ENCODE data around the gene TCL1A. TPM values are rescaled to one million over a fixed set of nuclear protein-coding genes. Genes with fewer than 3 reads are reported as not detected.
"Not testable (repeated sequence)": the region's sequence is repeated elsewhere in the genome, so short reads cannot be mapped to it uniquely, and the experiment has no call there.

TCL1A gene
- total RNA-seq, 1 donor from 2014 or later, result 0.31 TPM

DNA sequence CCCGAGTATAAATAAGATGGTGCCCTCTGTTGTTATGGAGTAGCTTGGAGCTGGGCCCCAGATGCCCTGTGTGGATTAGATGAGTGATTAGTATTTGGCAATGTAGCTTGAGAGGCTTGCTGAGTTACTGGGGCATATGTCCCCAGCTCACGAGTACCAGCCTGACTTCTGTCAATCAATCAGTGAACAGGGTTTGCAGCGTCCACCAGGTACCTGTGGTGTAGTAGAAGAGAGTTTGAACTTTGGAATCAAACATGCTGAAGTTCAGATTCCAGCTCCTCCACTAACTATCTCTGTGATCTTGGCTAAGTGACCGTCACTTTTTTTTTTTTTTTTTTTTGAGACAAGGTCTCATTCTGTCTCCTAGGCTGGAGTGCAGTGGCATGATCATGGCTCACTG lies 39.3 kb downstream of the TCL1A start:
- no peak for DNase-seq

DNA sequence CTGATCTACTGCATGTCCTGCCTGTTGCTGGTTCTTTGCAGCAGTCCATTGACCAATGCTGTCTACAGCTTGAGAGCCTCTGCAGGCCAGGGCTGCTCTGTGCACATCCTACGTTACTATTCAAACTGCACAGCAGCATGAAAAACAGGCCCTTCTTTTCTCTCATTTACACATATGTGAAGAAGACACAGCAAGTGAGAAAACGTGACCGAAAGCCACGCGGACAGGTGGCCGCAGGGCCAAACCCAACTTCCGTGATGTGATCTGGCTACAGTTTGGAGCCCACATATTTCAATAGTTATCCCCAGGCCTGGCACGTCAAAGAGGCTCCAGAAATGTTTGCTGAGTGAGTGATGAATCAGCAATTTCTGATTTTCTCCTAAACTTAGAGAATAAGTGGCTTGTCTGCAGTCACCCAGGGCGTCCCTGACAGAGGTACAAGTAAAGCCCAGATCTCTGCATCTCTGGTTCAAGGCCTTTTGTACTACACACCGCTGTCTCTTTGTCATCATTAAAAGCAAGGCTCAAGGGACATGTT lies 45.6 kb downstream of the TCL1A start:
- DNase-seq, result no peak

DNA sequence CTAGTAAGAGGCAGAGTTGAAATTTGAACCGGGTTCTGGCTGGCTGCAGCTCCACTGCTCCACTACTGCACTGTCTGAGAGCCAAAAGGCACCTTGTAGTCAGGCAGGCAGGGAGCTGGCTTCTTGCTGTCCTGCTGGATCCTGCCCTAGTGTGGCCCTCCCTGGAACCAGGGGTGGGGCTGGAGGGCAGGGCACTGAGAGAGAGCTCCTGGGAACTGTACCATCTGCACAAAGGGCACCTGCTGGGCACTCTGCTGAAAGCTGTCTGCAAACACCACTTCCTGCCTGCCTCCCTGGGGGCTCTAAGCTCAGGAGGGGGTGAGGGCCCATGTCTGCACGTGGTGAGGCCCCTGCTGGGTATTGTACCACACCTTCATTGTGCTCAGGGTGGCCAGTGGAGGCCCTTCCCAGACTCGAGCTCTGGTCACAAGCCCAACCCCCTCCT lies 46.7 kb downstream of the TCL1A start:
- DNase-seq, result no peak

DNA sequence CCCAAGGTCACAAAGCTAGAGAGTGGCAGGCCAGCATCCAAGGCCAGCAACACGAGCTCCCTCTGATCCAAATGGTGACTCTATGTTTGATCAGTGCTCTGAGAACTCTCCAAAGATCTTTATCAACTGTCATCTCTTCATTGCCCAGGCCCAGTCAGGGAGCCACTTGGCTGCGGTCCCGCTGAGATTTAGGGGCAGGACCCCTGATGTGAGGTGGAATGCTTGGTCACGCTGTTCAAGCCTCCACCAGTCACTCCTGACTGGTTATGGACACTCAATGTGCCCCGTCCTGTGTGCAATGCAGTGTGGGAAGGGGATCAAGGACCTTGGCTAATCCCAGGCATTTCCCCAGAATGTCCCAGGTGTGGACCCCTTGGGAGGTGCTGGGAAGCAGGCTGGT lies 47.5 kb downstream of the TCL1A start:
- no peak for DNase-seq

DNA sequence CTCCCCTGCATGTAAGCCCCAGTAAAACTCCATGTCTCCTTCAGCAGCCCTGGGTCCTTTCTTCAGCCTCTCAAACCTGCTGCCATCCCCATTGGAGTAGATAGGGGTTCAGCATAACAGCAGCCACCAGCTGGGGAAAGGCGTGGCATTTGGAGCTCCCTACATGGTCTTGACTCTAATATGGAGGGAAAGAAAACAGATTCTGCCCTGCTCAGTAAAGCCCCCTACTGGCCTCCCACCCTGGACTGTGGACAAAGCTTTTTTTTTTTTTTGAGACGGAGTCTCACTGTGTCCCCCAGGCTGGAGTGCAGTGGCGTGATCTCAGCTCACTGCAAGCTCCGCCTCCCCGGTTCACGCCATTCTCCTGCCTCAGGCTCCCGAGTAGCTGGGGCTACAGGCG lies 48.4 kb downstream of the TCL1A start:
- DNase-seq, result not testable (repeated sequence)

DNA sequence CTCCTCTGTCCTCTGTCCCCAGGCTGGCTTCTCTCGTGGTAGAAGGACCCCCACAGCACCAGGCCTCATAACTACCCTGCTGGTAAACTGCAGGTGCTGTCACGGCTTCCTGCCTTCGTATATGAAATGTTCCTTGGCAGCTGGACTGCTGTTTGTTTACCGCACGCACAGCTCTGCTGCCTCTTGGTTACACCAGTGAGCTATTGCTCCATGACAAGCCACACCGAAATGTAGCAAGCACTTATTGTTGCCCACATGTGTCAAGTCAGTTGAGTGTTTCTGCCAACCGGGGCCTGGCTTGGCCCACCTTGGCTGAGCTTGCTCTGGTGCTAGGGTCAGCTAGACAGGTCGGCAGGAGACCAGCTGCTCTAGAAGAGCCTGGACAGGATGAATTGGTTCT lies 49.4 kb downstream of the TCL1A start:
- DNase-seq, result no peak

DNA sequence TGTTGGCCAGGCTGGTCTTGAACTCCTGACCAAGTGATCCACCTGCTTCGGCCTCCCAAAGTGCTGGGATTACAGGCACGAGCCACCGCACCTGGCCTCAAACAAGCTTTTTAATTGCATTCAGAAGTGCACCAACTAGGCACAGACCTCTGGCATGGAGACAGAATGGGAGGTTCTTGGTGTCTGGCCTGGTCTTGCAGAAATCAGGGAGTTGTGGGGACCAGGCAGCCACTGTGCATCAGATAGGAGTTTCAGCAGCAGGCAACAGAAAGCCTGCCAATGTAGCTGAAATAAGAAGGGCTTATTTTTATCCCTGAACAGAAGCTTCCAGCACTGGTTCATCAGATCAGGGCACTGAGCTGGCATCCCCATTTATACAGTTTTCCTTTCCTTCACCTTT lies 49.9 kb downstream of the TCL1A start:
- no peak for DNase-seq

DNA sequence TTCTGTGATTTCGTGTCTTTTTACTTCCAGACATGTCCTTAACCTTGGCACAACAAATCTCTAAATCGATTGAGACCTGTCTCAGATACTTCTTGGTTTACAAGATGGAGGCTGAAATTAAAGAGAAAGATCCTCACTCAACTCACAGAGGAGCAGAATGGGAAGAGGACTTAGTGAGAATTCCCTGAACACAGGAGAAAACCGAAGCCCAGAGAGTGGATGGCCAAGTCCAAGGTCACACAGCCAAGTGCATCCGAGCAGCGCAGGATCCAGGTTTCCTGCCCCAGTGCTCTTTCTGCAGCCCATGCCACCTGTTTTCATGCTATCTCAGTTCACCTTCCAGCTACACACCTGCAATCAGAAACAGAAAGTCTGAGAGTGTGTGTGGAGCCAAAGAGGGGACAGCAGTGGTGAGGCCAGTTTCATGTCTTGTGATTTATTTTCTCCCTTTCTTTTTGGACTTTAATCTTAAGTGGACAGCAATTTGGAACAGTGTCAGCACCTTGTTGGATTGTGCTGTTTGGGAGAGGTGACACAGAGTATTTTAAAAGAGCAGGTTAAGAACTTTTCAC lies 50.6 kb downstream of the TCL1A start:
- no peak for DNase-seq

DNA sequence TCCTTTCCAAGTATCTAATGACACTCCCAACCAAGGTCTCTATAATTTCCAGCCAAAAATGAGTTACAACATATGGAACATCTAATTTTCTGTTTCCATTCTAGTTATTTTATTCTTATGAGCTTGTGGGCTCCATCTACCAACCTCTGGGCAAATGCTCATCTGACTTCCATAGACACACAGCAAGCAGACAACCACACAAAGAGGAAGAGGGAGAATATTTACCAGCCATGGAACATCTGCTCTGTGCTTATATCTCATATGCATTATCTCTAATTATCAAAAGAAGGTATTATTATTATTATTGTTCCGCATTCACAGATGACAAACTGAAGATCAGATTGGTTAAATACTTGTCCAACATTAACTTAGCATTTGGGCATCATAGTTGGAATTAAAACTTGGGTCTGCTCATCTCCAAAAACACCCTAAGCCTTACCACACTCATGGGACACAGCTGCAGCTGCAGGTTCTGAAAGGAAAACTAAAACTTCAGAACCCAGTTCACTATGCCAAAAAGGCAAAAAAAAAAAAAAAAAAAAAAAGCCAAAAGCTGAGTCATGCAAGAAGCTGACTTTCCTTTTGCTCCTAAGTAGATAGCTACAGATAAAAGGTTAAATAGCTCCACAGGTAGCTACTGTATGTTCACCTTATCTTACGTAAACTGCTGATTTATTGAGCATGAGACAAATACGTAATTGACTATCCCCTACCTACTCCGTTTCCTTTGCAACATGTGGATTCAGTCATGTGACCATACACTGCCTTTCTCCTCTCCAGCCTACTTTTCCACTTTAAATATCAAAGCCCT lies 51.3 kb downstream of the TCL1A start:
- no peak for DNase-seq

DNA sequence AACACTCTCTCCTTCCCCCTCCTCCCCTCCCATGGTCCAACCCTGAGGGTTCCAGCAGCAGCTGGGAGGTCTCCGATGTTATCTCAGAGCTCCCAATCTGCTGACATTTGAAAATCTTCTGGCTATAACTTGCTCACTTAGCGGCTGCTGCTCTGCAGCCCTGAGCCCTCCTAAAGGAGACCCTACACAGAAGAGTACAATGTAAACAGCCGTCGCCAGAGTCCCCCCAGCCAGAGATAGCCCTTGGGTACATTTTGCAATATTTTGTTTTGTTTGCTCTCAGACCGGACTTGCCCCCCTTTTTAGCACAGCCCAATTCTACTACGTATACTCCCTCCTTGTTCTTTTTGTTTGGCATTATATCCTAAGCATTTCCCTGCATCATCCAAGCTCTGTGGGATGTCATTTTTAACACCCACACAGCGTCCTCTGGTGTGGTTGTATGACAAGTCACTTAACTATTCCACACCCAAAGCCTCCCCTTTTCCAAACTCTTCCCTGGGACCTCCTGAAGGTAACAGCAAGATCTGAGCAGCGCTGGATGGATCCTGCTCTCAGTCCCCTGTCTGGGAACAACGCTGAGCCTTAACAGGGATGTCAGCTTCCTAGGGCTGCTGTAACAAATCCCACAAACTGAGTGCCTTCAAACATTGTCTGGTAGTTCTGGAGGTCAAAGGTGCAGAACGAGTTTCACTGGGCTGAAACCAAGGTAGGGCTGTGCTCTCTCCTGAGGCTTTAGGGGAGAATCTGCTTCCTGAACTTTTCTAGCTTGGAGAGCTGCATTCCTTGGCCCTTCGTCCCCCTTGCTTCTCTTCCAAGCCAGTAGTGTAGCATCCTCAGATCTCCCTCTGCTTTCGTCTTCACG lies 53.0 kb downstream of the TCL1A start:
- DNase-seq, result no peak

DNA sequence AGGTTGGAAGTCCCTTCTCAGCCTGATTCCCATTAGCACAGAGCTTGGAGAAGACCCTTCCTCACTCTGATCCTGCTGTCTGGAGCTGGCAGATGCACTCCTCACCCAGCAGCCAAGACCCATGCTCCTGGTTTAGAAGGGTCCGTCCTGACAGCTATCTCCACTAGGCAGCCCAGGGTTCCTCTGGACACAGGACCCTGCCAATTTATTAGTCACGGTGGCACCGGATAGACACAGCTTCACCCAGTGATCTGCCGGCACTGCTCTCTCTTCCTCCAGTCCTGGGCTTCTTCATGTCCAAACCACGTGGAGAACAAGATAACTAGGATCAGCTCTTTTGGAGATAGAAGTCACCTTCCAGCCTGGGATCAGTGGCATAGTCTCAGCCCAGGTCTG lies 53.9 kb downstream of the TCL1A start:
- DNase-seq, result no peak

Small RNA genes within 50 kb of the gene (small RNA-seq; reads per million reads assigned to genes)
- gene RF02193, result not detected

Other genes starting within 250 kb of the TCL1A start
- gene SYNE3, start 197.5 kb downstream of the TCL1A start, total RNA-seq, result 2.2 TPM
- gene GLRX5, start 179.1 kb downstream of the TCL1A start, total RNA-seq, result 28.7 TPM
- gene TCL1B, start 27.7 kb downstream of the TCL1A start, total RNA-seq, result not detected
- 5.8 TPM for gene TUNAR, start 162.7 kb upstream of the TCL1A start, total RNA-seq

Data from occipital lobe (tissue), 3 donors.